ENCODE measurements around the gene SAMHD1. TPM values are rescaled to one million over a fixed set of nuclear protein-coding genes. Genes with fewer than 3 reads are reported as not detected.

The SAMHD1 gene
- total and polyA plus RNA-seq, 2 of the 8 experiments (the other 6 are each of a cell fraction or from before 2014, with no cell fraction given): 22.0 to 37.1 TPM

GRCh38 chr20:36873498-36874189 lies 77.9 kb downstream of the SAMHD1 start:
- H3K14ac ChIP-seq (ENCODE audit: insufficient read length): no peak overlapping the region
- H4K91ac ChIP-seq (replicated peaks; ENCODE audit: insufficient read length, low read length): no peak overlapping the region
- H3K9ac ChIP-seq (replicated peaks in 1 of 4; ENCODE audit: extremely low read depth in 1 of 4, low read depth in 3 of 4, low read length in 3 of 4): no peak overlapping the region
- no peak overlapping the region for H3K56ac ChIP-seq (replicated peaks; ENCODE audit: insufficient read length, low read depth, low read length)
- no peak overlapping the region for H2AK5ac ChIP-seq (ENCODE audit: low read depth, low read length)
- no peak overlapping the region for H4K5ac ChIP-seq (ENCODE audit: insufficient read length, low read depth, low read length)
- no peaks in the 10 kb centered on the region for H3K79me1 ChIP-seq (ENCODE audit: low read depth, low read length)
- no peak overlapping the region for H3K27ac ChIP-seq (ENCODE audit: low read depth, low read length)
- H2AFZ ChIP-seq (ENCODE audit: low read length): no peak overlapping the region
- H2BK20ac ChIP-seq (ENCODE audit: low read length): no peak overlapping the region
- H3K4me3 ChIP-seq (ENCODE audit: extremely low read depth in 1 of 4, insufficient read depth in 2 of 4, low read depth in 3 of 4, low read length in 4 of 4): no peak overlapping the region
- H3K9me3 ChIP-seq (ENCODE audit: insufficient read depth in 2 of 2, low read depth in 1 of 2, low read length in 1 of 2): no peaks in the 10 kb centered on the region
- H3K23ac ChIP-seq (ENCODE audit: insufficient read length): no peak overlapping the region
- no peak overlapping the region for H3K18ac ChIP-seq (ENCODE audit: extremely low read depth, low read length)
- H3K4ac ChIP-seq (replicated peaks; ENCODE audit: insufficient read length, low read depth, low read length): no peak overlapping the region
- H2BK120ac ChIP-seq (replicated peaks; ENCODE audit: low read depth, low read length): no peak overlapping the region
- H4K8ac ChIP-seq (ENCODE audit: extremely low read depth, insufficient read depth, low read length): no peak overlapping the region
- 91% methylated on average over 13 of the region's 13 CpGs; no CpG with 5 or more reads in 1 of the 2 experiments for WGBS, 2 experiments (ENCODE audit: extremely low coverage in 1 of 2, insufficient coverage in 1 of 2, insufficient read length in 1 of 2, insufficient replicate concordance in 2 of 2, low coverage in 1 of 2, low lambda C conversion rate in 2 of 2, missing lambda C conversion rate in 1 of 2)
- H4K20me1 ChIP-seq (replicated peaks in 1 of 2; ENCODE audit: control insufficient read depth in 1 of 2, insufficient read depth in 2 of 2, low read length in 2 of 2): no peaks in the 10 kb centered on the region
- TF ChIP-seq TCF12 (IDR thresholded peaks at IDR 0.05; ENCODE audit: low read depth, low read length) (no peak), POU5F1 (IDR thresholded peaks at IDR 0.05; ENCODE audit: low read depth, low read length) (no peak), BACH1 (IDR thresholded peaks at IDR 0.05; ENCODE audit: low read length) (no peak), BCL11A (IDR thresholded peaks at IDR 0.05; ENCODE audit: low read depth in 2 of 2, low read length in 2 of 2) (no peak)
- TF ChIP-seq, protein P1, sequence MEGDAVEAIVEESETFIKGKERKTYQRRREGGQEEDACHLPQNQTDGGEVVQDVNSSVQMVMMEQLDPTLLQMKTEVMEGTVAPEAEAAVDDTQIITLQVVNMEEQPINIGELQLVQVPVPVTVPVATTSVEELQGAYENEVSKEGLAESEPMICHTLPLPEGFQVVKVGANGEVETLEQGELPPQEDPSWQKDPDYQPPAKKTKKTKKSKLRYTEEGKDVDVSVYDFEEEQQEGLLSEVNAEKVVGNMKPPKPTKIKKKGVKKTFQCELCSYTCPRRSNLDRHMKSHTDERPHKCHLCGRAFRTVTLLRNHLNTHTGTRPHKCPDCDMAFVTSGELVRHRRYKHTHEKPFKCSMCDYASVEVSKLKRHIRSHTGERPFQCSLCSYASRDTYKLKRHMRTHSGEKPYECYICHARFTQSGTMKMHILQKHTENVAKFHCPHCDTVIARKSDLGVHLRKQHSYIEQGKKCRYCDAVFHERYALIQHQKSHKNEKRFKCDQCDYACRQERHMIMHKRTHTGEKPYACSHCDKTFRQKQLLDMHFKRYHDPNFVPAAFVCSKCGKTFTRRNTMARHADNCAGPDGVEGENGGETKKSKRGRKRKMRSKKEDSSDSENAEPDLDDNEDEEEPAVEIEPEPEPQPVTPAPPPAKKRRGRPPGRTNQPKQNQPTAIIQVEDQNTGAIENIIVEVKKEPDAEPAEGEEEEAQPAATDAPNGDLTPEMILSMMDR (IDR thresholded peaks at IDR 0.05; ENCODE audit: control extremely low read depth in 1 of 3, insufficient read depth in 1 of 3, low read depth in 1 of 3, low read length in 3 of 3): no peak
- H3K27me3 ChIP-seq (replicated peaks in 1 of 4; ENCODE audit: control insufficient read depth in 3 of 4, extremely low read depth in 1 of 4, insufficient read depth in 3 of 4, low read length in 3 of 4): no peaks in the 10 kb centered on the region; a peak in 1 of 7 replicates
- no peak for FAIRE-seq
- no peak overlapping the region for H2BK12ac ChIP-seq (ENCODE audit: low read depth, low read length)
- DNase-seq (ENCODE audit: low read depth in 1 of 2, low spot score in 2 of 2): no peak
- ChIA-PET CTCF (ENCODE audit: partially characterized antibody) (interaction anchor here (0.6 to 5.0 kb wide), 7 partner anchors 9 to 65 kb away, joined by 3 to 26 read pairs (median 6); no protein-coding TSS in a partner anchor), POLR2A (ENCODE audit: partially characterized antibody) (interaction anchor here (0.7 to 1.4 kb wide), 4 partner anchors 9 to 27 kb away, joined by 3 to 7 read pairs (median 3); no protein-coding TSS in a partner anchor)
- H3K4me1 ChIP-seq (replicated peaks in 1 of 4; ENCODE audit: control insufficient read depth in 3 of 4, insufficient read depth in 4 of 4, low read length in 3 of 4): peaks cover 0 to 3% (median under 1%) of the 10 kb centered on the region in 4 experiments; a peak in 4 of 7 replicates
- no peaks in the 10 kb centered on the region for H3K79me2 ChIP-seq (ENCODE audit: control insufficient read depth in 1 of 2, insufficient read depth in 2 of 2, low read length in 2 of 2)
- H2BK15ac ChIP-seq (ENCODE audit: low read length): no peak overlapping the region
- no peaks in the 10 kb centered on the region for H3K23me2 ChIP-seq (ENCODE audit: low read depth, low read length)
- H2BK5ac ChIP-seq (ENCODE audit: low read depth, low read length): no peak overlapping the region
- no peaks in the 10 kb centered on the region for H3K36me3 ChIP-seq (ENCODE audit: control insufficient read depth in 2 of 4, insufficient read depth in 4 of 4, low read length in 3 of 4)
- no peak overlapping the region for H3K4me2 ChIP-seq (ENCODE audit: insufficient read depth in 1 of 2, low read depth in 2 of 2, low read length in 2 of 2)
